Activated CD8-positive, alpha-beta T cell treated with anti-CD3 and anti-CD28 coated beads for 36 hours (primary cell): Measurements from ENCODE around the gene BMP7. TPM values are rescaled to one million over a fixed set of nuclear protein-coding genes. Genes with fewer than 3 reads are reported as not detected.

ENCODE experiments used
- ATAC-seq: fragments of 200-7000 bp; cut with Tn5 transposase; one replicate; pipeline ENCODE4 v1.10.0; 2021; ENCODE audit warnings: mild to moderate bottlenecking, moderate library complexity
- CTCF ChIA-PET: fragments of 350-600 bp; sonication (Branson Sonifier 250); formaldehyde crosslinking; loops from one replicate; lab custom pipeline; 2021; ENCODE audit warnings: antibody characterized with exemption; lab: Charles Lee
- POLR2A ChIA-PET: fragments of 350-600 bp; sonication (Branson Sonifier 250); formaldehyde crosslinking; loops from one replicate; lab custom pipeline; 2021; ENCODE audit warnings: antibody characterized with exemption; lab: Charles Lee
- DNase-seq: peaks from one replicate; pipeline ENCODE4 v3.0.0-alpha.2; 2020
- H3K27ac Mint-ChIP-seq: one replicate; pipeline ENCODE4 v1.8.0; 2021; ENCODE audit warnings: mild to moderate bottlenecking, mixed read lengths
- H3K27me3 Mint-ChIP-seq: one replicate; pipeline ENCODE4 v1.8.0; 2021; ENCODE audit warnings: mixed read lengths
- H3K36me3 Mint-ChIP-seq: one replicate; pipeline ENCODE4 v1.8.0; 2021; ENCODE audit warnings: low read depth, mixed read lengths
- H3K4me1 Mint-ChIP-seq: one replicate; pipeline ENCODE4 v1.8.0; 2021; ENCODE audit warnings: low read depth, mixed read lengths
- H3K4me3 Mint-ChIP-seq: one replicate; pipeline ENCODE4 v1.8.0; 2021; ENCODE audit warnings: mild to moderate bottlenecking, moderate library complexity, mixed read lengths
- H3K9me3 Mint-ChIP-seq: one replicate; pipeline ENCODE4 v1.8.0; 2021; ENCODE audit warnings: mixed read lengths
- CTCF ChIP-seq: fragments of 200-600 bp; IDR thresholded peaks from one replicate; pipeline ENCODE4 v1.8.0; 2022; ENCODE audit warnings: antibody characterized with exemption, mild to moderate bottlenecking
- intact Hi-C: fragments of 100-400 bp; cut with micrococcal nuclease; formaldehyde crosslinking; loops from one replicate; pipeline ENCODE4 v1.10.0; 2022
- total RNA-seq, 2 experiments: library from RNA; stranded (reverse); gene quantifications; one replicate each; pipeline ENCODE4 v1.2.3, GENCODE V29; 2021

The BMP7 gene
- total RNA-seq, 2 experiments from 2014 or later: not detected

GRCh38 chr20:57131601-57132391, 134.6 kb downstream of the BMP7 start:
- H3K4me1 Mint-ChIP-seq: no peaks in the 10 kb centered on the region
- no peak for DNase-seq
- H3K27ac Mint-ChIP-seq: no peak overlapping the region
- POLR2A ChIA-PET: interaction anchor here (0.8 kb wide), 1 partner anchor 9 kb away, joined by 3 read pairs; no protein-coding TSS in a partner anchor
- no peaks in the 10 kb centered on the region for H3K36me3 Mint-ChIP-seq
- intact Hi-C loops: no loop called here
- no peak for TF ChIP-seq CTCF
- H3K9me3 Mint-ChIP-seq: no peaks in the 10 kb centered on the region
- CTCF ChIA-PET: no interaction called here
- no peak for ATAC-seq
- no peak overlapping the region for H3K4me3 Mint-ChIP-seq
- H3K27me3 Mint-ChIP-seq: peaks cover 16% of the 10 kb centered on the region

GRCh38 chr20:57131077-57131476, 135.4 kb downstream of the BMP7 start:
- no peaks in the 10 kb centered on the region for H3K4me1 Mint-ChIP-seq
- TF ChIP-seq CTCF: no peak
- H3K4me3 Mint-ChIP-seq: no peak overlapping the region
- ATAC-seq (no peak), DNase-seq (no peak)
- H3K36me3 Mint-ChIP-seq: no peaks in the 10 kb centered on the region
- no peaks in the 10 kb centered on the region for H3K9me3 Mint-ChIP-seq
- CTCF ChIA-PET: no interaction called here
- intact Hi-C loops: no loop called here
- POLR2A ChIA-PET: interaction anchor here (0.8 kb wide), 1 partner anchor 8 kb away, joined by 3 read pairs; no protein-coding TSS in a partner anchor
- H3K27me3 Mint-ChIP-seq: peaks cover 16% of the 10 kb centered on the region
- H3K27ac Mint-ChIP-seq: no peak overlapping the region

GRCh38 chr20:57130160-57130772, 136.2 kb downstream of the BMP7 start:
- ATAC-seq (no peak), DNase-seq (no peak)
- H3K9me3 Mint-ChIP-seq: no peaks in the 10 kb centered on the region
- H3K4me3 Mint-ChIP-seq: no peak overlapping the region
- no peaks in the 10 kb centered on the region for H3K36me3 Mint-ChIP-seq
- intact Hi-C loops: no loop called here
- ChIA-PET CTCF (no interaction called here), POLR2A (no interaction called here)
- H3K27me3 Mint-ChIP-seq: peaks cover 14% of the 10 kb centered on the region
- H3K27ac Mint-ChIP-seq: no peak overlapping the region
- no peaks in the 10 kb centered on the region for H3K4me1 Mint-ChIP-seq
- no peak for TF ChIP-seq CTCF

GRCh38 chr20:57129303-57129702, 137.1 kb downstream of the BMP7 start:
- ATAC-seq (no peak), DNase-seq (no peak)
- CTCF ChIA-PET: no interaction called here
- TF ChIP-seq CTCF: no peak
- no peaks in the 10 kb centered on the region for H3K36me3 Mint-ChIP-seq
- H3K27ac Mint-ChIP-seq: no peak overlapping the region
- H3K27me3 Mint-ChIP-seq: peaks cover 12% of the 10 kb centered on the region
- H3K4me3 Mint-ChIP-seq: no peak overlapping the region
- no peaks in the 10 kb centered on the region for H3K4me1 Mint-ChIP-seq
- intact Hi-C loops: no loop called here
- H3K9me3 Mint-ChIP-seq: no peaks in the 10 kb centered on the region
- POLR2A ChIA-PET: no interaction called here
